CD14-positive monocyte (primary cell): Measurements from ENCODE around the gene AURKAIP1. TPM values are rescaled to one million over a fixed set of nuclear protein-coding genes. Genes with fewer than 3 reads are reported as not detected.
"Not testable (repeated sequence)": the region's sequence is repeated elsewhere in the genome, so short reads cannot be mapped to it uniquely, and the experiment has no call there.

Source experiments
- DNase-seq, 3 donors: peaks; one replicate each; pipeline ENCODE4 v3.0.0-alpha.2; 2011 to 2022
- H2AFZ ChIP-seq: 2 replicates; pipeline ENCODE4 v1.6.0; 2012; ENCODE audit warnings: mild to moderate bottlenecking, low read depth, low read length, inconsistent platforms; ENCODE audit not compliant: insufficient read depth, poor library complexity, severe bottlenecking
- H3K27ac ChIP-seq, 2 donors: 1 replicate in 1 of 2; 2 replicates in 1 of 2; pipeline ENCODE4 v1.5.1; 2012 to 2013; ENCODE audit warnings: low read length in 2 of 2, control low read depth in 1 of 2, inconsistent platforms in 1 of 2, low read depth in 1 of 2, mild to moderate bottlenecking in 1 of 2
- H3K27me3 ChIP-seq, 2 donors: one replicate each; pipeline versions ENCODE4 v1.6.0 to v1.6.1; 2011 to 2013; ENCODE audit warnings: low read length in 2 of 2; ENCODE audit not compliant: control insufficient read depth in 2 of 2, insufficient read depth in 2 of 2
- H3K36me3 ChIP-seq, 2 donors: replicated peaks in 1 of 2; 1 replicate in 1 of 2; 2 replicates in 1 of 2; pipeline versions ENCODE4 v1.5.1 to v1.6.1; 2012 to 2013; ENCODE audit warnings: low read length in 2 of 2, control low read depth in 1 of 2, inconsistent platforms in 1 of 2, mild to moderate bottlenecking in 1 of 2; ENCODE audit not compliant: insufficient read depth in 2 of 2, control insufficient read depth in 1 of 2
- H3K4me1 ChIP-seq, 2 donors: 1 replicate in 1 of 2; 2 replicates in 1 of 2; pipeline versions ENCODE4 v1.5.1 to v1.6.1; 2012 to 2013; ENCODE audit warnings: low read length in 2 of 2, control low read depth in 1 of 2, inconsistent platforms in 1 of 2, mild to moderate bottlenecking in 1 of 2, moderate library complexity in 1 of 2; ENCODE audit not compliant: insufficient read depth in 2 of 2, control insufficient read depth in 1 of 2
- H3K4me2 ChIP-seq: replicated peaks from 2 replicates; pipeline ENCODE3; 2012; ENCODE audit warnings: low read length, moderate library complexity, mild to moderate bottlenecking; ENCODE audit not compliant: poor library complexity, severe bottlenecking; ENCODE audit errors: extremely low read depth
- H3K4me3 ChIP-seq, 3 experiments: fragments of 200-600 bp in 1 of 3; sonication (generic) in 1 of 3; replicated peaks in 1 of 3; 1 replicate in 2 of 3; 2 replicates in 1 of 3; pipeline ENCODE4 v1.5.1; 2011 to 2013; ENCODE audit warnings: low read length in 3 of 3, mild to moderate bottlenecking in 3 of 3, control low read depth in 2 of 3, low read depth in 2 of 3, inconsistent platforms in 1 of 3, moderate library complexity in 1 of 3
- H3K79me2 ChIP-seq: 2 replicates; pipeline ENCODE4 v1.6.0; 2012; ENCODE audit warnings: mild to moderate bottlenecking, control low read depth, inconsistent platforms, low read length, moderate library complexity; ENCODE audit not compliant: insufficient read depth
- H3K9ac ChIP-seq: 2 replicates; pipeline ENCODE4 v1.6.0; 2017; ENCODE audit warnings: low read length, mild to moderate bottlenecking; ENCODE audit not compliant: insufficient read depth, poor library complexity, severe bottlenecking
- H3K9me3 ChIP-seq, 2 donors: replicated peaks in 1 of 2; 1 replicate in 1 of 2; 2 replicates in 1 of 2; pipeline versions ENCODE4 v1.5.1 to v1.6.1; 2012 to 2013; ENCODE audit warnings: low read length in 2 of 2, control low read depth in 1 of 2; ENCODE audit not compliant: control insufficient read depth in 1 of 2, insufficient read depth in 1 of 2
- H4K20me1 ChIP-seq: 2 replicates; pipeline ENCODE4 v1.6.0; 2012; ENCODE audit warnings: mild to moderate bottlenecking, low read length, control low read depth, moderate library complexity; ENCODE audit not compliant: insufficient read depth
- H3K27ac Mint-ChIP-seq, 7 donors: one replicate each; pipeline ENCODE4 v1.8.0; 2020; ENCODE audit warnings: mild to moderate bottlenecking in 7 of 7, mixed read lengths in 7 of 7, moderate library complexity in 6 of 7, inconsistent platforms in 2 of 7
- H3K27me3 Mint-ChIP-seq, 3 donors: one replicate each; pipeline ENCODE4 v1.8.0; 2021 to 2022; ENCODE audit warnings: low read depth in 3 of 3, mild to moderate bottlenecking in 3 of 3, mixed read lengths in 3 of 3, moderate library complexity in 3 of 3, inconsistent platforms in 1 of 3
- H3K36me3 Mint-ChIP-seq, 2 donors: one replicate each; pipeline ENCODE4 v1.8.0; 2020; ENCODE audit warnings: mixed read lengths in 2 of 2, inconsistent platforms in 1 of 2, mild to moderate bottlenecking in 1 of 2
- H3K4me1 Mint-ChIP-seq: one replicate; pipeline ENCODE4 v1.8.0; 2020; ENCODE audit warnings: mild to moderate bottlenecking, mixed read lengths
- H3K4me3 Mint-ChIP-seq, 2 donors: one replicate each; pipeline ENCODE4 v1.8.0; 2020; ENCODE audit warnings: mild to moderate bottlenecking in 2 of 2, mixed read lengths in 2 of 2, moderate library complexity in 1 of 2
- H3K9me3 Mint-ChIP-seq, 7 donors: one replicate each; pipeline ENCODE4 v1.8.0; 2020 to 2022; ENCODE audit warnings: mixed read lengths in 7 of 7, mild to moderate bottlenecking in 6 of 7, moderate library complexity in 6 of 7, inconsistent platforms in 2 of 7
- CTCF ChIP-seq: fragments of 200-600 bp; IDR thresholded peaks from one replicate; pipeline ENCODE4 v1.8.0; 2022; ENCODE audit warnings: antibody characterized with exemption, mild to moderate bottlenecking
- WGBS: methylation state at CpG from one replicate; pipeline ENCODE4 v1.1.5; 2013; ENCODE audit warnings: missing lambda C conversion rate; ENCODE audit not compliant: insufficient coverage; 5-methylcytosine and 5-hydroxymethylcytosine counted together
- intact Hi-C, 2 donors: fragments of 100-400 bp; cut with micrococcal nuclease; formaldehyde crosslinking; loops; one replicate each; pipeline versions ENCODE4 v1.15.0 to v1.15.1; 2023
- polyA plus RNA-seq, 3 donors: library from polyadenylated mRNA; depleted of rRNA in 1 of 3; unstranded in 2 of 3; stranded (reverse) in 1 of 3; fragments of 300-500 nt in 2 of 3; fragments of >200 nt in 1 of 3; fragmentation: Illumina TruSeq in 2 of 3; gene quantifications; 1 replicate in 2 of 3; 2 replicates in 1 of 3; pipeline ENCODE4 v1.2.3, GENCODE V29; 2012 to 2021

Gene AURKAIP1
- polyA plus RNA-seq, 3 donors = 59.1 to 160 (median 134) TPM

GRCh38 chr1:1403653-1404052 is 28.6 kb upstream of the AURKAIP1 start:
- H3K27me3 Mint-ChIP-seq = no peaks in the 10 kb centered on the region
- H3K36me3 Mint-ChIP-seq = peaks cover 41 to 57% of the 10 kb centered on the region in 2 donors
- Histone ChIP-seq H3K27me3 (no peaks in the 10 kb centered on the region), H3K9me3 (no peaks in the 10 kb centered on the region), H2AFZ (no peak overlapping the region), H3K4me2 (no peak overlapping the region), H3K4me3 (no peak overlapping the region), H3K27ac (no peak overlapping the region), H3K4me1 (peaks cover 30 to 38% of the 10 kb centered on the region in 2 donors), H4K20me1 (peaks cover 40% of the 10 kb centered on the region), H3K79me2 (peaks cover 79% of the 10 kb centered on the region), H3K36me3 (peaks cover 41 to 51% of the 10 kb centered on the region in 2 donors), H3K9ac (no peak overlapping the region)
- peak overlapping the region in 5 of 7 donors; percentile 12 to 73 (median 40) for H3K27ac Mint-ChIP-seq
- no peak overlapping the region for H3K4me3 Mint-ChIP-seq
- intact Hi-C loops = no loop called here
- H3K4me1 Mint-ChIP-seq = peaks cover 34% of the 10 kb centered on the region
- DNase-seq = no peak
- TF ChIP-seq CTCF = no peak
- H3K9me3 Mint-ChIP-seq = no peaks in the 10 kb centered on the region
- 97% methylated on average over 4 of the region's 7 CpGs for WGBS

GRCh38 chr1:1402901-1403392 is 27.9 kb upstream of the AURKAIP1 start:
- WGBS = 92% methylated on average over 5 of the region's 9 CpGs
- DNase-seq, H3K27me3 ChIP-seq, H3K9ac ChIP-seq, H3K9me3 Mint-ChIP-seq, H3K4me2 ChIP-seq, H3K4me3 Mint-ChIP-seq, H3K4me3 ChIP-seq, intact Hi-C loops, H3K9me3 ChIP-seq, H3K27me3 Mint-ChIP-seq, H2AFZ ChIP-seq, H3K27ac ChIP-seq: not testable (repeated sequence)
- Histone ChIP-seq H3K79me2 (peaks cover 79% of the 10 kb centered on the region), H3K4me1 (peaks cover 32 to 38% of the 10 kb centered on the region in 2 donors), H3K36me3 (peaks cover 41 to 52% of the 10 kb centered on the region in 2 donors), H4K20me1 (peaks cover 40% of the 10 kb centered on the region)
- Mint-ChIP-seq H3K27ac (peak overlapping the region in 2 of 7 donors; percentile 24 to 38), H3K36me3 (peaks cover 41 to 60% of the 10 kb centered on the region in 2 donors), H3K4me1 (peaks cover 35% of the 10 kb centered on the region)
